Parathyroid adenoma (tissue), 2 donors: ENCODE measurements around the gene KDM1A.

Source experiments
- H2AFZ ChIP-seq: fragments of 300-600 bp; sonication (generic); one replicate; pipeline ENCODE4 v1.7.0; 2017; ENCODE audit warnings: antibody characterized with exemption, mild to moderate bottlenecking
- H3K27ac ChIP-seq: fragments of 300-600 bp; sonication (generic); one replicate; pipeline ENCODE4 v1.7.0; 2017
- H3K27me3 ChIP-seq: fragments of 300-600 bp; sonication (generic); one replicate; pipeline ENCODE4 v1.7.0; 2017; ENCODE audit warnings: low read length; ENCODE audit not compliant: control insufficient read depth, insufficient read depth
- H3K36me3 ChIP-seq: fragments of 300-600 bp; sonication (generic); one replicate; pipeline ENCODE4 v1.7.0; 2017; ENCODE audit warnings: low read length; ENCODE audit not compliant: control insufficient read depth, insufficient read depth
- H3K4me1 ChIP-seq: fragments of 300-600 bp; sonication (generic); one replicate; pipeline ENCODE4 v1.7.0; 2017; ENCODE audit warnings: control low read depth
- H3K4me2 ChIP-seq: fragments of 300-600 bp; sonication (generic); one replicate; pipeline ENCODE4 v1.7.0; 2017; ENCODE audit warnings: low read length
- H3K4me3 ChIP-seq: fragments of 300-600 bp; sonication (generic); one replicate; pipeline ENCODE4 v1.7.0; 2017; ENCODE audit warnings: low read depth, low read length
- H3K79me2 ChIP-seq: fragments of 300-600 bp; sonication (generic); one replicate; pipeline ENCODE4 v1.7.0; 2017; ENCODE audit warnings: control low read depth
- H3K9ac ChIP-seq: fragments of 300-600 bp; sonication (generic); one replicate; pipeline ENCODE4 v1.7.0; 2017; ENCODE audit warnings: mild to moderate bottlenecking
- H3K9me3 ChIP-seq: fragments of 300-600 bp; sonication (generic); one replicate; pipeline ENCODE4 v1.7.0; 2017; ENCODE audit warnings: low read length; ENCODE audit not compliant: control insufficient read depth
- TF ChIP-seq, protein P1 (sequence below): fragments of 300-600 bp; sonication (generic); IDR thresholded peaks from one replicate; pipeline ENCODE4 v1.7.0; 2017; ENCODE audit warnings: antibody characterized with exemption, mild to moderate bottlenecking
- donor health status: primary hyperparathyroidism.

KDM1A gene

DNA sequence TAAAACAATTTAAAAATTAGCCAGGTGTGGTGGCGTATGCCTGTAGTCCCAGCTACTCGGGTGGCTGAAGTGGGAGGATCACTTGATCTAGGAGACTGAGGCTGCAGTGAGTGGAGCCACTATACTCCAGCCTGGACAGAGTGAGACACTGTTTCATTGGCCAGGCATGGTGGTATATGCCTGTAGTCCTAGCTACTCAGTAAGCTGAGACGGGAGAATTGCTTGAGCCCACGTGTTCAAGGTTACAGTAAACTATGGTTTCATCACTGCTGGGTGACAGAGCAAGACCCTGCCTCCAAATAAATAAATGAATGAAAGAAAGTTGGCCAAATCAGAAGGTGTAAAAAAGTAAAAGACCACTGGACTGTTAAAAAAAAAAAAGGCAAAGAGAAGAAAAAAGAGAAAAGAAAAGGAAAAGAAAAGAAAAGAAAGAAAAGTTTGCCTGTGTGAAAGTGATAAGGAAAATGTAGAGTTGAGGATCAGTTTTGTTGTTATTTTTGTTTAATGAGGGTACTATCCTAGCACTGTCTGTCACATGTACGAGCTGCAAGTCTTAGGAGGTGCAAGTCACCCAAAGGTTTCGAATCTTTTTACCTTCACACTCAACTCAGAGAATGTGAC lies 97.1 kb downstream of the KDM1A start:
- H3K4me2 ChIP-seq, result no peak overlapping the region
- TF ChIP-seq, protein P1, sequence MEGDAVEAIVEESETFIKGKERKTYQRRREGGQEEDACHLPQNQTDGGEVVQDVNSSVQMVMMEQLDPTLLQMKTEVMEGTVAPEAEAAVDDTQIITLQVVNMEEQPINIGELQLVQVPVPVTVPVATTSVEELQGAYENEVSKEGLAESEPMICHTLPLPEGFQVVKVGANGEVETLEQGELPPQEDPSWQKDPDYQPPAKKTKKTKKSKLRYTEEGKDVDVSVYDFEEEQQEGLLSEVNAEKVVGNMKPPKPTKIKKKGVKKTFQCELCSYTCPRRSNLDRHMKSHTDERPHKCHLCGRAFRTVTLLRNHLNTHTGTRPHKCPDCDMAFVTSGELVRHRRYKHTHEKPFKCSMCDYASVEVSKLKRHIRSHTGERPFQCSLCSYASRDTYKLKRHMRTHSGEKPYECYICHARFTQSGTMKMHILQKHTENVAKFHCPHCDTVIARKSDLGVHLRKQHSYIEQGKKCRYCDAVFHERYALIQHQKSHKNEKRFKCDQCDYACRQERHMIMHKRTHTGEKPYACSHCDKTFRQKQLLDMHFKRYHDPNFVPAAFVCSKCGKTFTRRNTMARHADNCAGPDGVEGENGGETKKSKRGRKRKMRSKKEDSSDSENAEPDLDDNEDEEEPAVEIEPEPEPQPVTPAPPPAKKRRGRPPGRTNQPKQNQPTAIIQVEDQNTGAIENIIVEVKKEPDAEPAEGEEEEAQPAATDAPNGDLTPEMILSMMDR, result no peak
- no peaks in the 10 kb centered on the region for H3K4me1 ChIP-seq
- no peak overlapping the region for H3K4me3 ChIP-seq
- H3K9ac ChIP-seq, result no peak overlapping the region
- no peaks in the 10 kb centered on the region for H3K79me2 ChIP-seq
- no peaks in the 10 kb centered on the region for H3K27me3 ChIP-seq
- no peak overlapping the region for H2AFZ ChIP-seq
- H3K9me3 ChIP-seq, result no peaks in the 10 kb centered on the region
- H3K36me3 ChIP-seq, result no peaks in the 10 kb centered on the region
- no peak overlapping the region for H3K27ac ChIP-seq

DNA sequence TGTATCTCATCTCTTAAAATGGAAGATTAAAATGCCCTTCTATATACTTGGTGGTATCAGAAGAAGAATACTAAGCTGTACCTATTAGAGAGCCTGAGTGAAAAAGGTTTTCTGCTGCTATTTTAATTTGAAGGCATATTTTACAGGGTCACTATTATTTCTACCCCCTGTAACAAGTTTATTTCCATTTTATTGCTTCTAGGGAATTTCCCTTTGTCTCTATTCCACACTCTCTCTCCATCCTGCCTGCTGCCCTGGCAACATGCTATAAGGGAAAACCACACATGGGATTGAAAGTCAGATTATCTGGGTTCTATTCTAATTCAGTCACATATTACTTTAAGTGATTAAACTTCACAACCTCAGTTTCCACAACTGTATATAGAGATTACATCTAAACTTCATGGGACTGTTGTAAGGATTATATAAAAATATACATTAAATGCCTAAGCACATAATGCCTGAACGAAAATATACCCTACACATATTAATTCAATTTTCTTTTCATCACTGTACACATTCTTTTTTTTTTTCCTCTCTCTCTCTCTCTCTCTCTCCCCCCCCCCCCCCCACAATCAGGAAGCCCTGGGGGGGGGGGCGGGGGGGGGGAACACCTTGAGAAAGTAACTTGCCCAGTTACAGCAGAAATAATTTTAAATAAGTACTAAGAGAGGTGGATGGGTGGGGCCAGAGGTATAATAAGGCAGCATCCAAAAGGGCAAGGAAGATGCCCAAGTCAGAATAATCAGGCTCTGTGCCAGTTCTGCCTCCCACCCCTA lies 97.8 kb downstream of the KDM1A start:
- Histone ChIP-seq H3K9me3 (no peaks in the 10 kb centered on the region), H2AFZ (no peak overlapping the region), H3K27me3 (no peaks in the 10 kb centered on the region), H3K79me2 (no peaks in the 10 kb centered on the region), H3K27ac (no peak overlapping the region), H3K9ac (no peak overlapping the region), H3K4me3 (no peak overlapping the region), H3K4me1 (no peaks in the 10 kb centered on the region), H3K36me3 (no peaks in the 10 kb centered on the region), H3K4me2 (no peak overlapping the region)
- TF ChIP-seq, protein P1, result no peak

DNA sequence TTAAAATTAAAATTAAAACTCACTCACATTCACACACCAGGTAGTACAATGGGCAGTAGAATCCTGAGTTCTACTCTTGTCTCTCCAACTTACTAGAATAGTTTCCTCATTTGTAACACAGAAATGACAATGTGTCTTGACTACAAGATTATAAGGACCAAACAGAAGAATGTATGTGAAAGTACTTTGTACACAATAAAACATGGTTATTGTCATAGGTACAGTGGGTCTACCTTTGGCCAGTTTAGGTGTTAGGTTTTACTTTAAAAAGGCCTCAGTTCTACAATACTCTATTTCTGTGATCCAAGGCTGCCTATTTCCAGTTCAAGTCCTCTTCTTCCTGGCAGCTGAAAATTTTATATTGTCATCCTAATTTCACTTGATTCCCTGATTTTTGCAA lies 99.1 kb downstream of the KDM1A start:
- no peaks in the 10 kb centered on the region for H3K27me3 ChIP-seq
- H2AFZ ChIP-seq, result no peak overlapping the region
- H3K4me2 ChIP-seq, result no peak overlapping the region
- no peaks in the 10 kb centered on the region for H3K9me3 ChIP-seq
- no peak overlapping the region for H3K9ac ChIP-seq
- no peak overlapping the region for H3K4me3 ChIP-seq
- TF ChIP-seq, protein P1, result no peak
- peaks cover 3% of the 10 kb centered on the region for H3K4me1 ChIP-seq
- no peaks in the 10 kb centered on the region for H3K79me2 ChIP-seq
- no peak overlapping the region for H3K27ac ChIP-seq
- H3K36me3 ChIP-seq, result no peaks in the 10 kb centered on the region

DNA sequence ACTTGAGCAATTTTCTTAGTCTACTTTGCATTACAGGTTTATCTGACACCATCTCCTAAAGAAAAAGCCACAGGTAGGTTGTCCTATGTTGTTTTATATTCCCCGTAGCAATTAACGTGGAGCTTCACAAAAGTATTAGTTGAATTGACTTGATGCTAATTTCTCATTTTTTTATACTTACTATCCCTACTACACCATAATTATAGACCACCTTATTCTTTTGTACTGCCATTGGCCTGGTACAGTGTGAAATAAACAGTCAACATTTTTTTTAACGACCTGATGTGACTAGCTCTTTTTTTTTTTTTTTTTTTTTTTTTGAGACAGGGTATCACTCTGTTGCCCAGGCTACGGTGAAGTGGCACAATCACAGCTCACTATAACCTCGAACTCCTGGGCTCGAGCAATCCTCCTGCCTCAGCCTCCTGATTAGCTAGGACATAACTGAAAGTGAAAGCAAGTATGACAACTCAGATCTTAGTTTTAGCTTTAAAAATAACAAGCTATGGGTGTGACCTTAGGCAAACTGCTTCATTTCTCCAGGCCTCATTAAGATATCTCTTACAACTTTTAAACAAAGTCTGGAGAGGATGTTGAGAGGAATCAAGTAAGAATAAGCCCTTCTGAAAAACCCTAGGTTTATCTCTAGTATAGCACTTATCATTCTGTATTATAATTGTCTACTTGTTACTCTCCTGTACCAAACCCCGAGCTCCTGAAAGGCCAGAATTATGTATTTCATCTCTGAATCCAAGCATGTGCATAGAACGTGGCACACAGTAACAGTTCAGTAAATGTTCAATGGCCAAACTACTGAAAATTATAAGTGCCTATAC lies 99.9 kb downstream of the KDM1A start:
- Histone ChIP-seq H3K4me2 (no peak overlapping the region), H3K27me3 (no peaks in the 10 kb centered on the region), H3K4me3 (no peak overlapping the region), H3K9ac (no peak overlapping the region), H2AFZ (no peak overlapping the region), H3K36me3 (no peaks in the 10 kb centered on the region), H3K27ac (no peak overlapping the region), H3K79me2 (no peaks in the 10 kb centered on the region), H3K9me3 (no peaks in the 10 kb centered on the region), H3K4me1 (peaks cover 3% of the 10 kb centered on the region)
- TF ChIP-seq, protein P1, result no peak
